K562 (cell line): Measurements from ENCODE around the gene RND1. TPM values are rescaled to one million over a fixed set of nuclear protein-coding genes. Genes with fewer than 3 reads are reported as not detected.

Source experiments
- ATAC-seq: fragments of 200-7000 bp; cut with Tn5 transposase; 3 replicates; pipeline ENCODE4 v1.9.1; 2020; ENCODE audit warnings: moderate library complexity
- BruUV-seq: library from RNA; stranded (reverse); fragments of 400-500 nt; replicated peaks from 2 replicates; lab custom pipeline; 2021; lab: Mats Ljungman, UMichigan
- CTCF ChIA-PET: fragments of 300-600 bp; formaldehyde crosslinking; extraction: SDS; loops from one replicate; lab custom pipeline; 2021; ENCODE audit warnings: low intra/inter-chr PET ratio; lab: Yijun Ruan, JAX
- POLR2A ChIA-PET: fragments of 300-600, 350-650 bp; sonication (Branson Sonifier 250); formaldehyde crosslinking; extraction: SDS; loops from one replicate; lab custom pipeline; 2021; ENCODE audit warnings: antibody characterized with exemption, inconsistent platforms; lab: Yijun Ruan, JAX
- DNase-seq, 4 experiments: peaks; one replicate each; pipeline versions ENCODE4 v3.0.0 to v3.0.0-alpha.2; 2011 to 2018; ENCODE audit warnings: low spot score in 3 of 4, mixed read lengths in 3 of 4; ENCODE audit errors: extremely low read depth in 1 of 4
- FAIRE-seq: peaks from 2 replicates; lab custom pipeline; 2011; peaks lifted over from hg19 to GRCh38; lab: Jason Lieb, UNC
- H2AFZ ChIP-seq: 2 replicates; pipeline ENCODE4 v1.6.0; 2011; ENCODE audit warnings: low read depth, low read length, control low read depth, inconsistent platforms
- H3K27ac ChIP-seq: fragments of 200-600 bp; 3 replicates; pipeline ENCODE4 v1.8.0; 2011; ENCODE audit warnings: low read depth, mild to moderate bottlenecking, control low read depth, inconsistent platforms, low read length, moderate library complexity, mixed read lengths; ENCODE audit errors: extremely low read depth
- H3K27me3 ChIP-seq, 2 experiments: fragments of 300-600 bp in 1 of 2; 2 replicates in 1 of 2; 3 replicates in 1 of 2; pipeline versions ENCODE4 v1.6.0 to v1.8.0; 2011; ENCODE audit warnings: inconsistent platforms in 2 of 2, low read length in 2 of 2, mild to moderate bottlenecking in 1 of 2, mixed read lengths in 1 of 2, moderate library complexity in 1 of 2; ENCODE audit not compliant: control insufficient read depth in 2 of 2, insufficient read depth in 2 of 2
- H3K36me3 ChIP-seq: fragments of 300-600 bp; 3 replicates; pipeline ENCODE4 v1.8.0; 2011; ENCODE audit warnings: mild to moderate bottlenecking, low read length, inconsistent platforms; ENCODE audit not compliant: control insufficient read depth, insufficient read depth
- H3K4me1 ChIP-seq, 2 experiments: fragments of 200-600 bp in 1 of 2; replicated peaks in 1 of 2; 2 replicates in 1 of 2; 3 replicates in 1 of 2; pipeline versions ENCODE4 v1.5.1 to v1.8.0; 2011; ENCODE audit warnings: inconsistent platforms in 2 of 2, low read length in 2 of 2, mild to moderate bottlenecking in 1 of 2, mixed read lengths in 1 of 2, moderate library complexity in 1 of 2; ENCODE audit not compliant: control insufficient read depth in 2 of 2, insufficient read depth in 2 of 2
- H3K4me2 ChIP-seq: 2 replicates; pipeline ENCODE4 v1.6.1; 2011; ENCODE audit warnings: low read length, control low read depth, inconsistent platforms, mixed read lengths; ENCODE audit not compliant: insufficient read depth
- H3K4me3 ChIP-seq: fragments of 200-600 bp; sonication (generic), shearing (Covaris generic); 2 replicates; pipeline ENCODE4 v1.5.1; 2016; ENCODE audit warnings: control low read depth, inconsistent platforms
- H3K79me2 ChIP-seq: fragments of 200-600 bp; 3 replicates; pipeline ENCODE4 v1.8.0; 2011; ENCODE audit warnings: low read length, inconsistent platforms; ENCODE audit not compliant: control insufficient read depth, insufficient read depth
- H3K9ac ChIP-seq, 2 experiments: 2 replicates each; pipeline versions ENCODE4 v1.6.0 to v1.6.1; 2011; ENCODE audit warnings: low read depth in 2 of 2, low read length in 2 of 2, control low read depth in 1 of 2, inconsistent platforms in 1 of 2, mild to moderate bottlenecking in 1 of 2, mixed read lengths in 1 of 2; ENCODE audit not compliant: insufficient read depth in 1 of 2
- H3K9me1 ChIP-seq: one replicate; pipeline ENCODE4 v1.6.0; 2011; ENCODE audit warnings: inconsistent platforms, mild to moderate bottlenecking, low read length, moderate library complexity; ENCODE audit not compliant: control insufficient read depth, insufficient read depth
- H3K9me3 ChIP-seq: replicated peaks from 2 replicates; pipeline ENCODE4 v1.5.1; 2011; ENCODE audit warnings: low read depth, low read length, inconsistent platforms; ENCODE audit not compliant: control insufficient read depth, insufficient read depth
- H4K20me1 ChIP-seq: replicated peaks from 2 replicates; pipeline ENCODE4 v1.6.1; 2011; ENCODE audit warnings: low read length, inconsistent platforms, mixed read lengths; ENCODE audit not compliant: control insufficient read depth, insufficient read depth
- HDAC8 ChIP-seq: fragments of 450-650 bp; IDR thresholded peaks from 2 replicates; pipeline ENCODE4 v1.6.1; 2016; ENCODE audit warnings: mild to moderate bottlenecking, missing genetic modification characterization, moderate library complexity, missing compliant biosample characterization
- NFXL1 ChIP-seq: fragments of 450-650 bp; formaldehyde crosslinking; IDR thresholded peaks from 2 replicates; pipeline ENCODE4 v1.4.0; 2021; ENCODE audit warnings: mild to moderate bottlenecking
- ZBTB1 ChIP-seq: sonication (generic); formaldehyde crosslinking; IDR thresholded peaks from 2 replicates; pipeline ENCODE4 v1.8.1; 2023; ENCODE audit warnings: missing genetic modification reagents, low read depth, mild to moderate bottlenecking, borderline replicate concordance
- ZNF766 ChIP-seq: fragments of 200-800 bp; sonication (Bioruptor generic); conservative IDR thresholded peaks from 2 replicates; pipeline ENCODE4 v1.6.1; 2016; ENCODE audit warnings: missing genetic modification characterization, missing compliant biosample characterization
- WGBS: fragments of 100-300 bp; shearing (Covaris generic); methylation state at CpG from one replicate; pipeline ENCODE4 v1.1.6; 2016; ENCODE audit warnings: low coverage, mixed read lengths; ENCODE audit not compliant: insufficient coverage; ENCODE audit errors: missing lambda C conversion rate; 5-methylcytosine and 5-hydroxymethylcytosine counted together
- in situ Hi-C: fragments of 300-500 bp; cut with MboI; formaldehyde crosslinking; loops from 4 replicates; pipeline ENCODE4 v1.15.0; 2018; ENCODE audit warnings: inconsistent platforms, mixed read lengths
- intact Hi-C: fragments of 100-400 bp; cut with micrococcal nuclease; formaldehyde crosslinking; loops from 2 replicates; pipeline ENCODE4 v1.14.2; 2022
- polyA plus RNA-seq, 8 experiments: library from polyadenylated mRNA; depleted of rRNA in 4 of 8; stranded (reverse) in 5 of 8; unstranded in 3 of 8; fragments of >200 nt; fragmentation: Nextera tagmentation in 2 of 8; fragmentation: Illumina TruSeq in 1 of 8; extraction: Ambion mirVana in 2 of 8; extraction: Trizol in 1 of 8; gene quantifications; 2 replicates each; pipeline versions ENCODE4 v1.2.1 to v1.2.3, GENCODE V29; 2011 to 2014; ENCODE audit warnings: inconsistent platforms in 1 of 8, missing spikeins in 1 of 8
- total RNA-seq, 7 experiments: library from RNA; depleted of rRNA in 6 of 7; stranded (reverse); fragments of >200 nt in 6 of 7; fragmentation: Illumina TruSeq in 2 of 7; extraction: Trizol in 2 of 7; gene quantifications; 2 replicates each; pipeline versions ENCODE4 v1.2.1 to v1.2.3, GENCODE V29; 2011 to 2021; ENCODE audit warnings: low replicate concordance in 1 of 7
- TF ChIP-seq, protein P1 (sequence below): fragments of 250-450 bp; sonication (Bioruptor Pico); IDR thresholded peaks from 2 replicates; pipeline ENCODE4 v1.5.0; 2021
- TF ChIP-seq, protein P2 (sequence below): fragments of 250-450 bp; sonication (Bioruptor Pico); IDR thresholded peaks from 2 replicates; pipeline ENCODE4 v1.5.0; 2022; ENCODE audit warnings: mild to moderate bottlenecking
- TF ChIP-seq, protein P3 (sequence below): IDR thresholded peaks from 3 replicates; pipeline ENCODE4 v1.6.1; 2011; ENCODE audit warnings: borderline replicate concordance, mild to moderate bottlenecking, moderate library complexity; ENCODE audit not compliant: insufficient read length; ENCODE audit errors: extremely low read depth
- TF ChIP-seq, protein P4 (sequence below): fragments of 250-450 bp; sonication (Bioruptor Pico); IDR thresholded peaks from 2 replicates; pipeline ENCODE4 v1.9.0; 2021; ENCODE audit warnings: mild to moderate bottlenecking
- TF ChIP-seq, protein P5 (sequence below): fragments of 450-650 bp; IDR thresholded peaks from 2 replicates; pipeline ENCODE4 v1.6.1; 2016; ENCODE audit warnings: missing biosample characterization, missing genetic modification characterization
- TF ChIP-seq, protein P6 (sequence below): sonication (generic); formaldehyde crosslinking; IDR thresholded peaks from 2 replicates; pipeline ENCODE4 v1.8.1; 2022; ENCODE audit warnings: missing genetic modification reagents

Gene RND1
- total and polyA plus RNA-seq, 9 of the 15 experiments (the other 6 are each of a cell fraction or from before 2014, with no cell fraction given) = 0.18 to 0.78 (median 0.58) TPM; not detected in 2

DNA sequence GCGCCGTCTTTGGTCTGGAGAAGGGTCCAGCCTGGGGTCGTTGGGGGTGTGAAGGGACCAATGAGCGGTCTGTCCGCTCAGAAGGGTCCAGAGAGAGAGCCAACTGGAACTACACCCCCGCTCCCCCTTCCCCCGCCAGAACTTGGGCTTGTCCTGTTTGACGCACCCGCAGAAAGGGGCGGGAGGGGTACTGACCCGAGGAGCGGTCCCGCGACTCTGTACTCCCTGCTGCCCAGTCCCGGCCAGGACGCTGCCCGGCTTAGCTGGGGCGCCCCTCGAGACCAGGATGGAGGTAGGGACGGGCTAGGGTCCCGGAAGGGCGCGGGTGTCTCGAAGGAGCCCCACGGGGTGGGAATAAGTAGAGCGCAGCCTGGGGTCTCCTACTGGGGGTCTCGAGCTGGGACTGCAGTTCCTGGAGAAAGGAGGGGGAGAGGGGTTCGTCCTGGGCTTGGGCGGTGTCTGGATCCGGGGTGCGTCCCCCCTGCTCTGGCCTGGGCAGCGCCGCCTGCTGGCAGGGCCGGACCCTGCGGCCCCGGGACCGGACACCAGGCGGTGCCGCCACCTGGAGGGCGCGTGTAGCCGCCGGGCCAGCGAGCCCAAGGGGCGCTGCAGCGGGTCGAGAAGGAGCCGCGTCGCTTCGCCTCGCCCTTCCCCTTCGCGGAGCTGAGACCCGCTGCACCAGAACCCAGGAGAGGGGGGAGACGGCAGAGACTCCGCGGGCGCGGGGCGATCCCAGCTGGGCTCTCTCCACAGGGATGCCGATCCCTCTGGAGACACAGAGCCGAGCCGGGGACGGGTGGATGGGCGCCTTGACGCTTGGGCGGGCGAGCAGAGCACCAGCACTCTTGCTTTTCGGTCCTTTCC lies 51.2 kb downstream of the RND1 start:
- in situ Hi-C loops = no loop called here
- peak overlapping the region; percentile 65 for H3K4me3 ChIP-seq
- ChIA-PET CTCF (interaction anchor here (0.6 to 2.1 kb wide), 6 partner anchors 61 to 1068 kb away, joined by 3 to 9 read pairs (median 3); no protein-coding TSS in a partner anchor), POLR2A (interaction anchor here (0.6 to 1.4 kb wide), 9 partner anchors 9 to 69 kb away, joined by 3 to 6 read pairs (median 5); partner anchors contain the start of gene RND1)
- DNase-seq (peak; percentile 90 to 96 (median 94)), FAIRE-seq (peak; percentile 52), ATAC-seq (peak; percentile 92)
- no peaks in the 10 kb centered on the region for H3K9me1 ChIP-seq
- WGBS = under 1% methylated on average over 50 of the region's 70 CpGs
- H3K27me3 ChIP-seq = peaks cover 0 to 15% of the 10 kb centered on the region in 2 experiments; a peak in 2 of 5 replicates
- no peaks in the 10 kb centered on the region for H3K9me3 ChIP-seq
- TSS peak; percentile 58 for BruUV-seq
- H4K20me1 ChIP-seq = 0 out of 2 replicates have a peak, but pooled peaks cover 3% of the 10 kb centered on the region
- peak overlapping the region; percentile 61 for H3K27ac ChIP-seq
- H2AFZ ChIP-seq = peak overlapping the region; percentile 99
- no peaks in the 10 kb centered on the region for H3K36me3 ChIP-seq
- H3K4me2 ChIP-seq = peak overlapping the region; percentile 84
- peaks cover 4 to 38% of the 10 kb centered on the region in 2 experiments; a peak in 3 of 5 replicates for H3K4me1 ChIP-seq
- peak overlapping the region; percentile 79 to 91 for H3K9ac ChIP-seq
- intact Hi-C loops = loop anchor here (2.0 kb wide), 2 partner anchors 38 to 76 kb away; partner anchors contain the start of gene DDX23
- no peaks in the 10 kb centered on the region for H3K79me2 ChIP-seq
- TF ChIP-seq NFXL1 (CRISPR knock-in tag) = no peak
- TF ChIP-seq, protein P1, sequence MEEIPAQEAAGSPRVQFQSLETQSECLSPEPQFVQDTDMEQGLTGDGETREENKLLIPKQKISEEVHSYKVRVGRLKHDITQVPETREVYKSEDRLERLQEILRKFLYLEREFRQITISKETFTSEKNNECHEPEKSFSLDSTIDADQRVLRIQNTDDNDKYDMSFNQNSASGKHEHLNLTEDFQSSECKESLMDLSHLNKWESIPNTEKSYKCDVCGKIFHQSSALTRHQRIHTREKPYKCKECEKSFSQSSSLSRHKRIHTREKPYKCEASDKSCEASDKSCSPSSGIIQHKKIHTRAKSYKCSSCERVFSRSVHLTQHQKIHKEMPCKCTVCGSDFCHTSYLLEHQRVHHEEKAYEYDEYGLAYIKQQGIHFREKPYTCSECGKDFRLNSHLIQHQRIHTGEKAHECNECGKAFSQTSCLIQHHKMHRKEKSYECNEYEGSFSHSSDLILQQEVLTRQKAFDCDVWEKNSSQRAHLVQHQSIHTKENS = no peak
- TF ChIP-seq, protein P2, sequence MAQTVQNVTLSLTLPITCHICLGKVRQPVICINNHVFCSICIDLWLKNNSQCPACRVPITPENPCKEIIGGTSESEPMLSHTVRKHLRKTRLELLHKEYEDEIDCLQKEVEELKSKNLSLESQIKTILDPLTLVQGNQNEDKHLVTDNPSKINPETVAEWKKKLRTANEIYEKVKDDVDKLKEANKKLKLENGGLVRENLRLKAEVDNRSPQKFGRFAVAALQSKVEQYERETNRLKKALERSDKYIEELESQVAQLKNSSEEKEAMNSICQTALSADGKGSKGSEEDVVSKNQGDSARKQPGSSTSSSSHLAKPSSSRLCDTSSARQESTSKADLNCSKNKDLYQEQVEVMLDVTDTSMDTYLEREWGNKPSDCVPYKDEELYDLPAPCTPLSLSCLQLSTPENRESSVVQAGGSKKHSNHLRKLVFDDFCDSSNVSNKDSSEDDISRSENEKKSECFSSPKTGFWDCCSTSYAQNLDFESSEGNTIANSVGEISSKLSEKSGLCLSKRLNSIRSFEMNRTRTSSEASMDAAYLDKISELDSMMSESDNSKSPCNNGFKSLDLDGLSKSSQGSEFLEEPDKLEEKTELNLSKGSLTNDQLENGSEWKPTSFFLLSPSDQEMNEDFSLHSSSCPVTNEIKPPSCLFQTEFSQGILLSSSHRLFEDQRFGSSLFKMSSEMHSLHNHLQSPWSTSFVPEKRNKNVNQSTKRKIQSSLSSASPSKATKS (CRISPR knock-in tag) = no peak
- no peak for TF ChIP-seq HDAC8 (tag)
- TF ChIP-seq ZBTB1 = no peak
- TF ChIP-seq, protein P3, sequence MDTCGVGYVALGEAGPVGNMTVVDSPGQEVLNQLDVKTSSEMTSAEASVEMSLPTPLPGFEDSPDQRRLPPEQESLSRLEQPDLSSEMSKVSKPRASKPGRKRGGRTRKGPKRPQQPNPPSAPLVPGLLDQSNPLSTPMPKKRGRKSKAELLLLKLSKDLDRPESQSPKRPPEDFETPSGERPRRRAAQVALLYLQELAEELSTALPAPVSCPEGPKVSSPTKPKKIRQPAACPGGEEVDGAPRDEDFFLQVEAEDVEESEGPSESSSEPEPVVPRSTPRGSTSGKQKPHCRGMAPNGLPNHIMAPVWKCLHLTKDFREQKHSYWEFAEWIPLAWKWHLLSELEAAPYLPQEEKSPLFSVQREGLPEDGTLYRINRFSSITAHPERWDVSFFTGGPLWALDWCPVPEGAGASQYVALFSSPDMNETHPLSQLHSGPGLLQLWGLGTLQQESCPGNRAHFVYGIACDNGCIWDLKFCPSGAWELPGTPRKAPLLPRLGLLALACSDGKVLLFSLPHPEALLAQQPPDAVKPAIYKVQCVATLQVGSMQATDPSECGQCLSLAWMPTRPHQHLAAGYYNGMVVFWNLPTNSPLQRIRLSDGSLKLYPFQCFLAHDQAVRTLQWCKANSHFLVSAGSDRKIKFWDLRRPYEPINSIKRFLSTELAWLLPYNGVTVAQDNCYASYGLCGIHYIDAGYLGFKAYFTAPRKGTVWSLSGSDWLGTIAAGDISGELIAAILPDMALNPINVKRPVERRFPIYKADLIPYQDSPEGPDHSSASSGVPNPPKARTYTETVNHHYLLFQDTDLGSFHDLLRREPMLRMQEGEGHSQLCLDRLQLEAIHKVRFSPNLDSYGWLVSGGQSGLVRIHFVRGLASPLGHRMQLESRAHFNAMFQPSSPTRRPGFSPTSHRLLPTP = no peak
- TF ChIP-seq, protein P4, sequence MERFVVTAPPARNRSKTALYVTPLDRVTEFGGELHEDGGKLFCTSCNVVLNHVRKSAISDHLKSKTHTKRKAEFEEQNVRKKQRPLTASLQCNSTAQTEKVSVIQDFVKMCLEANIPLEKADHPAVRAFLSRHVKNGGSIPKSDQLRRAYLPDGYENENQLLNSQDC (CRISPR knock-in tag) = no peak
- no peak for TF ChIP-seq ZNF766 (CRISPR knock-in tag)
- TF ChIP-seq, protein P5, sequence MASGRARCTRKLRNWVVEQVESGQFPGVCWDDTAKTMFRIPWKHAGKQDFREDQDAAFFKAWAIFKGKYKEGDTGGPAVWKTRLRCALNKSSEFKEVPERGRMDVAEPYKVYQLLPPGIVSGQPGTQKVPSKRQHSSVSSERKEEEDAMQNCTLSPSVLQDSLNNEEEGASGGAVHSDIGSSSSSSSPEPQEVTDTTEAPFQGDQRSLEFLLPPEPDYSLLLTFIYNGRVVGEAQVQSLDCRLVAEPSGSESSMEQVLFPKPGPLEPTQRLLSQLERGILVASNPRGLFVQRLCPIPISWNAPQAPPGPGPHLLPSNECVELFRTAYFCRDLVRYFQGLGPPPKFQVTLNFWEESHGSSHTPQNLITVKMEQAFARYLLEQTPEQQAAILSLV = no peak
- TF ChIP-seq, protein P6, sequence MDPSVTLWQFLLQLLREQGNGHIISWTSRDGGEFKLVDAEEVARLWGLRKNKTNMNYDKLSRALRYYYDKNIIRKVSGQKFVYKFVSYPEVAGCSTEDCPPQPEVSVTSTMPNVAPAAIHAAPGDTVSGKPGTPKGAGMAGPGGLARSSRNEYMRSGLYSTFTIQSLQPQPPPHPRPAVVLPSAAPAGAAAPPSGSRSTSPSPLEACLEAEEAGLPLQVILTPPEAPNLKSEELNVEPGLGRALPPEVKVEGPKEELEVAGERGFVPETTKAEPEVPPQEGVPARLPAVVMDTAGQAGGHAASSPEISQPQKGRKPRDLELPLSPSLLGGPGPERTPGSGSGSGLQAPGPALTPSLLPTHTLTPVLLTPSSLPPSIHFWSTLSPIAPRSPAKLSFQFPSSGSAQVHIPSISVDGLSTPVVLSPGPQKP = no peak
